Astrocyte (in vitro differentiated cells and primary cell): ENCODE measurements around the gene NUBPL. TPM values are rescaled to one million over a fixed set of nuclear protein-coding genes. Genes with fewer than 3 reads are reported as not detected.

ENCODE experiments used
- DNase-seq: peaks from one replicate; pipeline ENCODE4 v3.0.0-alpha.2; 2010; ENCODE audit warnings: low read depth
- FAIRE-seq: peaks from 2 replicates; lab custom pipeline; 2011; peaks lifted over from hg19 to GRCh38; lab: Jason Lieb, UNC
- H2AFZ ChIP-seq: 2 replicates; pipeline ENCODE4 v1.6.0; 2012; ENCODE audit warnings: low read depth, low read length, inconsistent platforms
- H3K27ac ChIP-seq: 2 replicates; pipeline ENCODE4 v1.5.1; 2011; ENCODE audit warnings: low read depth, low read length, inconsistent platforms
- H3K27me3 ChIP-seq: 2 replicates; pipeline ENCODE4 v1.6.0; 2011; ENCODE audit warnings: low read length, inconsistent platforms; ENCODE audit not compliant: insufficient read depth
- H3K36me3 ChIP-seq: 2 replicates; pipeline ENCODE4 v1.5.1; 2011; ENCODE audit warnings: low read length, inconsistent platforms; ENCODE audit not compliant: insufficient read depth
- H3K4me1 ChIP-seq: 2 replicates; pipeline ENCODE4 v1.5.1; 2011; ENCODE audit warnings: low read length, inconsistent platforms; ENCODE audit not compliant: insufficient read depth
- H3K4me2 ChIP-seq: 2 replicates; pipeline ENCODE4 v1.6.0; 2012; ENCODE audit warnings: low read length, inconsistent platforms
- H3K4me3 ChIP-seq: 2 replicates; pipeline ENCODE4 v1.5.1; 2011; ENCODE audit warnings: low read depth, mild to moderate bottlenecking, low read length, inconsistent platforms; ENCODE audit not compliant: insufficient read depth
- H3K79me2 ChIP-seq: 2 replicates; pipeline ENCODE4 v1.6.0; 2012; ENCODE audit warnings: mild to moderate bottlenecking, low read length, inconsistent platforms; ENCODE audit not compliant: insufficient read depth
- H3K9ac ChIP-seq: 2 replicates; pipeline ENCODE4 v1.6.0; 2012; ENCODE audit warnings: mild to moderate bottlenecking, low read length, inconsistent platforms
- H3K9me3 ChIP-seq: 2 replicates; pipeline ENCODE4 v1.5.1; 2012; ENCODE audit warnings: low read depth, mild to moderate bottlenecking, low read length, inconsistent platforms; ENCODE audit not compliant: insufficient read depth
- H4K20me1 ChIP-seq: 2 replicates; pipeline ENCODE4 v1.6.0; 2012; ENCODE audit warnings: low read length, inconsistent platforms; ENCODE audit not compliant: insufficient read depth
- H3K27ac Mint-ChIP-seq: one replicate; pipeline ENCODE4 v1.8.0; 2021; ENCODE audit warnings: mild to moderate bottlenecking, mixed read lengths; ENCODE audit not compliant: unreplicated experiment
- H3K27me3 Mint-ChIP-seq: one replicate; pipeline ENCODE4 v1.8.0; 2021; ENCODE audit warnings: low read depth, mixed read lengths; ENCODE audit not compliant: unreplicated experiment
- H3K36me3 Mint-ChIP-seq: one replicate; pipeline ENCODE4 v1.8.0; 2021; ENCODE audit warnings: low read depth, mixed read lengths; ENCODE audit not compliant: unreplicated experiment
- H3K4me1 Mint-ChIP-seq: one replicate; pipeline ENCODE4 v1.8.0; 2021; ENCODE audit warnings: low read depth, mixed read lengths; ENCODE audit not compliant: unreplicated experiment
- H3K4me3 Mint-ChIP-seq: one replicate; pipeline ENCODE4 v1.8.0; 2021; ENCODE audit warnings: mild to moderate bottlenecking, moderate library complexity, mixed read lengths; ENCODE audit not compliant: unreplicated experiment
- H3K9me3 Mint-ChIP-seq: one replicate; pipeline ENCODE4 v1.8.0; 2021; ENCODE audit warnings: mild to moderate bottlenecking, mixed read lengths; ENCODE audit not compliant: unreplicated experiment
- EZH2 ChIP-seq: IDR thresholded peaks from 2 replicates; pipeline ENCODE4 v1.6.1; 2012; ENCODE audit warnings: mild to moderate bottlenecking, low read length, inconsistent platforms; ENCODE audit not compliant: insufficient read depth
- total RNA-seq: library from RNA; stranded (reverse); gene quantifications from 2 replicates; pipeline ENCODE4 v1.2.1, GENCODE V29; 2021
- TF ChIP-seq, protein P1 (sequence below): IDR thresholded peaks from 2 replicates; pipeline ENCODE4 v1.5.1; 2011; ENCODE audit warnings: low read depth, mild to moderate bottlenecking, inconsistent platforms, low read length, moderate library complexity; ENCODE audit not compliant: insufficient read depth

The NUBPL gene
- total RNA-seq, 1 donor from 2014 or later, result 9.0 TPM

DNA sequence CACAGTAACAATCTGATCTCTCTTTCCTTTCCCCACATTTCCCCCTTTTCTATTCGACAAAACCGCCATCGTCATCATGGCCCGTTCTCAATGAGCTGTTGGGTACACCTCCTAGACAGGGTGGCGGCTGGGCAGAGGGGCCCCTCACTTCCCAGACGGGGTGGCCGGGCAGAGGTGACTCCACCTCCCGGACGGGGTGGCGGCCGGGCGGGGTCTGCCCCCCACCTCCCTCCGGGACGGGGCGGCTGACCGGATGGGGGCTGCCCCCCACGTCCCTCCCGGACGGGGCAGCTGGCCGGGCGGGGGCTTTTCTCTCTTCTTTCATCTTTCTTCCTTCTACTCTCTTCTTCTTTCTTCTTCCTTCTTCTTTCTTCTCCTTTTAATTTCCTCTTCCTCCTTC is 1.3 kb upstream of the NUBPL start:
- no peak overlapping the region for H3K27ac Mint-ChIP-seq
- Histone ChIP-seq H4K20me1 (no peaks in the 10 kb centered on the region), H2AFZ (no peak overlapping the region), H3K4me3 (no peak overlapping the region), H3K9me3 (no peaks in the 10 kb centered on the region), H3K4me2 (no peak overlapping the region), H3K36me3 (no peaks in the 10 kb centered on the region), H3K9ac (no peak overlapping the region), H3K27me3 (peaks cover 13% of the 10 kb centered on the region), H3K4me1 (no peaks in the 10 kb centered on the region), H3K27ac (no peak overlapping the region), H3K79me2 (no peaks in the 10 kb centered on the region)
- FAIRE-seq (no peak), DNase-seq (no peak)
- no peak overlapping the region for H3K4me3 Mint-ChIP-seq
- H3K9me3 Mint-ChIP-seq, result no peaks in the 10 kb centered on the region
- peaks cover 4% of the 10 kb centered on the region for H3K27me3 Mint-ChIP-seq
- H3K36me3 Mint-ChIP-seq, result no peaks in the 10 kb centered on the region
- TF ChIP-seq, protein P1, sequence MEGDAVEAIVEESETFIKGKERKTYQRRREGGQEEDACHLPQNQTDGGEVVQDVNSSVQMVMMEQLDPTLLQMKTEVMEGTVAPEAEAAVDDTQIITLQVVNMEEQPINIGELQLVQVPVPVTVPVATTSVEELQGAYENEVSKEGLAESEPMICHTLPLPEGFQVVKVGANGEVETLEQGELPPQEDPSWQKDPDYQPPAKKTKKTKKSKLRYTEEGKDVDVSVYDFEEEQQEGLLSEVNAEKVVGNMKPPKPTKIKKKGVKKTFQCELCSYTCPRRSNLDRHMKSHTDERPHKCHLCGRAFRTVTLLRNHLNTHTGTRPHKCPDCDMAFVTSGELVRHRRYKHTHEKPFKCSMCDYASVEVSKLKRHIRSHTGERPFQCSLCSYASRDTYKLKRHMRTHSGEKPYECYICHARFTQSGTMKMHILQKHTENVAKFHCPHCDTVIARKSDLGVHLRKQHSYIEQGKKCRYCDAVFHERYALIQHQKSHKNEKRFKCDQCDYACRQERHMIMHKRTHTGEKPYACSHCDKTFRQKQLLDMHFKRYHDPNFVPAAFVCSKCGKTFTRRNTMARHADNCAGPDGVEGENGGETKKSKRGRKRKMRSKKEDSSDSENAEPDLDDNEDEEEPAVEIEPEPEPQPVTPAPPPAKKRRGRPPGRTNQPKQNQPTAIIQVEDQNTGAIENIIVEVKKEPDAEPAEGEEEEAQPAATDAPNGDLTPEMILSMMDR, result no peak
- TF ChIP-seq EZH2, result no peak
- H3K4me1 Mint-ChIP-seq, result no peaks in the 10 kb centered on the region

DNA sequence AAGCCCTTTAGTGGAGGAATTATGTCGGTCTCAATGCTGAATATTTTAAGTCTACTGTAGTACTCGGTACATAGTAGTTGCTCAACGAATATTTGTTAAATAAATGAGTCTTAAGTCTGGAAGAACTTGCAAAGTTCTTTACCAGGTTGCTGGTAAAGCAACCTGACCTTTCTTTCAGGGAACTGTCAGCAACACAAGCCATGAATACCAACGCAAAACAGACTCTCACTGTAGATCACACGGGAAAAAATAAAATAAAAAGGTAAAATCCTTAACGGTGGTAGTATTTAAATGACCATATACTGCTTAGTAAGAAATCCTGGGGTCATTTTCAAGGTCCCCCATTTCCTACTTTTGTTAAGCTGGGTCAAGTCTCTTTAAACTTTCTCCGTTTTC is 447 bp upstream of the NUBPL start:
- Histone ChIP-seq H2AFZ (peak overlapping the region; percentile 98), H3K4me1 (no peaks in the 10 kb centered on the region), H3K9me3 (no peaks in the 10 kb centered on the region), H3K27me3 (peaks cover 7% of the 10 kb centered on the region), H3K4me3 (peak overlapping the region; percentile 90), H4K20me1 (no peaks in the 10 kb centered on the region), H3K27ac (peak overlapping the region; percentile 93), H3K9ac (peak overlapping the region; percentile 95), H3K36me3 (no peaks in the 10 kb centered on the region), H3K79me2 (no peaks in the 10 kb centered on the region), H3K4me2 (peak overlapping the region; percentile 85)
- no peaks in the 10 kb centered on the region for H3K4me1 Mint-ChIP-seq
- H3K36me3 Mint-ChIP-seq, result no peaks in the 10 kb centered on the region
- peak overlapping the region; percentile 93 for H3K27ac Mint-ChIP-seq
- FAIRE-seq (no peak), DNase-seq (no peak)
- no peaks in the 10 kb centered on the region for H3K9me3 Mint-ChIP-seq
- H3K4me3 Mint-ChIP-seq, result peak overlapping the region; percentile 92
- TF ChIP-seq EZH2, result no peak
- TF ChIP-seq, protein P1, result no peak
- H3K27me3 Mint-ChIP-seq, result no peaks in the 10 kb centered on the region

DNA sequence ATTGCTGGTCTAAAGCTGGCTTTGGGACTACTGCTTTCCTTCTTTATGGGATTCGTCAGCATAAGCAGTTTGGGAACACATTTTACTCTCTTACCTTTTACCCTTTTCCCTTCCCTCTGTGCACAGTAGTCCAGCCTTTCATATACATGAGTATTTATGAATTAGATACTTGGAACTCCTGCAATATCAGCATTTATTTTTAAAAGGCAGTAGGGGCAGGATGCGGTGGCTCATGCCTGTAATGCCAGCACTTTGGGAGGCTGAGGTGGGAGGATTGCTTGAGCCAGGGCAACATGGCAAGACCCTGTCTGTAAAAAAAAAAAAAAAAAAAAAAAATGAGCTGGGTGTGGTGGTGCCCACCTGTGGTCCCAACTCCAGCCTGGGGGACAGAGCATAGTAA is 3.0 kb downstream of the NUBPL start:
- Histone ChIP-seq H3K4me1 (no peaks in the 10 kb centered on the region), H4K20me1 (no peaks in the 10 kb centered on the region), H3K4me2 (no peak overlapping the region), H3K27me3 (no peaks in the 10 kb centered on the region), H3K27ac (no peak overlapping the region), H3K79me2 (no peaks in the 10 kb centered on the region), H2AFZ (no peak overlapping the region), H3K9me3 (no peaks in the 10 kb centered on the region), H3K36me3 (no peaks in the 10 kb centered on the region), H3K9ac (no peak overlapping the region), H3K4me3 (no peak overlapping the region)
- Mint-ChIP-seq H3K9me3 (no peaks in the 10 kb centered on the region), H3K4me1 (no peaks in the 10 kb centered on the region), H3K4me3 (no peak overlapping the region), H3K36me3 (no peaks in the 10 kb centered on the region), H3K27ac (no peak overlapping the region), H3K27me3 (no peaks in the 10 kb centered on the region)
- no peak for DNase-seq
- no peak for TF ChIP-seq EZH2
- TF ChIP-seq, protein P1, result no peak
- no peak for FAIRE-seq
